ENCODE results near the gene STAMBP. TPM values are rescaled to one million over a fixed set of nuclear protein-coding genes. Genes with fewer than 3 reads are reported as not detected.
"Not testable (repeated sequence)": the region's sequence is repeated elsewhere in the genome, so short reads cannot be mapped to it uniquely, and the experiment has no call there.

STAMBP gene
- 53.2 TPM for polyA plus RNA-seq (2013, experiment 1 of 2)
- 52.9 TPM for polyA plus RNA-seq (2013, experiment 2 of 2)

DNA sequence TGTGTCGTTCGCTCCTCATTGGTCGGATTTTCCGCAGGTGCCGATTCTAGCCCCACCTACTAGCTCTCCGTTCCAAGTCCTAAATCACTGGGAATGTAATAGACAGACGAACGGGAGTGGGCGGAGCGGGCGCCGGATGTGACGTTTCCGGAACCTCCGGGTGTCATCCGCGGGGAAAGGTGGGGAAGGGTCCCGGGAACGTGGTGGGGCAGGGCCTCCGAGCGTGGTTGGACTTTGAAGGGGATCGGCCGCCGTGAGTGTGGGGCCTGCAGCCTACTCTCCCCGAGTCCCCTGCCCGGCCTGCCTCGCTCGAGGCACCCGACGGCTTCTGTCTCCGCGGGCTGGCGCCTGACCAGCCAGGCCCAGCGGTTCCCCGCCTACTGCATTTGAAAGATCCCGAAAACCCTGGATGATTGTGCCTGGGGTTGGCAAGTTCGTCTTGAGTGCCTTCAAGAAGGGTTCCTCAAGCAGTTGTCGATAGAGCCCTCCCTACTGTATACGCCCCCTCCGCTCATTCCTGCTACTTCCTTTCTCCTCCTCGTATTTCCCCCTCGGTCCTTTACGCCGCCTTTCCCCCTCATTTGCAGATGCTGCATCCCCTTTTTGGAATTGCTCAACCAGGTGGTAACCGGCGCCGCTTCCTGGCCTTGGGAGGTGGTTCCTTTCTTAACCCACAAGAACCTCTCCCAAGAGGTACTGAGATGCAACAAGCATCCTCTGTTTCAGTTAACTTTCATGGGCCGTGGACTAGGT, at the start of gene STAMBP:
Gene STAMBP, plus strand, starts transcription at position 144 of the 753 bp plus-strand sequence. CDS start 1,896 bp downstream, outside the sequence.
- Histone ChIP-seq H3K36me3 (replicated peaks in 1 of 2; ENCODE audit: control insufficient read depth in 2 of 2, insufficient read depth in 2 of 2, low read length in 2 of 2) (peaks cover 8 to 31% of the 10 kb centered on the region in 2 donors), H2BK120ac (ENCODE audit: low read depth, low read length) (no peak within 1 kb of the TSS), H2BK5ac (ENCODE audit: low read length) (peak within 1 kb of the TSS; percentile 45), H3K9me3 (replicated peaks in 1 of 2; ENCODE audit: control insufficient read depth in 2 of 2, insufficient read depth in 1 of 2, low read depth in 1 of 2, low read length in 2 of 2) (peaks cover 0 to 2% of the 10 kb centered on the region in 2 donors), H3K14ac (ENCODE audit: low read length) (no peak within 1 kb of the TSS), H3K4me3 (ENCODE audit: low read length in 2 of 2) (peak within 1 kb of the TSS; percentile 64 to 94), H2AK5ac (ENCODE audit: low read depth, low read length) (peak within 1 kb of the TSS; percentile 5), H3K9ac (ENCODE audit: low read depth, low read length, poor library complexity) (peak within 1 kb of the TSS; percentile 94), H2BK15ac (ENCODE audit: low read length) (no peak within 1 kb of the TSS), H3K4me2 (ENCODE audit: insufficient read depth, low read length, poor library complexity, severe bottlenecking) (peak within 1 kb of the TSS; percentile 89), H3K27ac (replicated peaks; ENCODE audit: low read length) (no peak within 1 kb of the TSS), H4K91ac (ENCODE audit: low read depth, low read length, poor library complexity) (no peak within 1 kb of the TSS), H3K4me1 (ENCODE audit: control insufficient read depth in 2 of 2, insufficient read depth in 1 of 2, low read depth in 1 of 2, low read length in 2 of 2) (peaks cover 1 to 9% of the 10 kb centered on the region in 2 donors), H3K79me1 (ENCODE audit: low read depth, low read length) (no peaks in the 10 kb centered on the region), H3K23ac (ENCODE audit: low read depth, low read length, poor library complexity) (peak within 1 kb of the TSS; percentile 77), H2BK12ac (ENCODE audit: low read length) (no peak within 1 kb of the TSS), H2AFZ (ENCODE audit: low read length) (peak within 1 kb of the TSS; percentile 91), H3K27me3 (ENCODE audit: control insufficient read depth in 3 of 3, insufficient read depth in 3 of 3, low read depth in 1 of 3, low read length in 3 of 3) (peaks cover 0 to 3% (median 0%) of the 10 kb centered on the region in 3 experiments), H3K18ac (ENCODE audit: low read length) (peak within 1 kb of the TSS; percentile 84), H3K4ac (ENCODE audit: low read length) (no peak within 1 kb of the TSS), H4K8ac (ENCODE audit: low read depth, low read length) (no peak within 1 kb of the TSS)
- peak; percentile 89 for DNase-seq (ENCODE audit: low spot score)
- no CpG with 5 or more reads among the region's 48 CpGs for WGBS, 2 donors (ENCODE audit: extremely low coverage in 2 of 2, insufficient read length in 2 of 2, insufficient replicate concordance in 1 of 2)

DNA sequence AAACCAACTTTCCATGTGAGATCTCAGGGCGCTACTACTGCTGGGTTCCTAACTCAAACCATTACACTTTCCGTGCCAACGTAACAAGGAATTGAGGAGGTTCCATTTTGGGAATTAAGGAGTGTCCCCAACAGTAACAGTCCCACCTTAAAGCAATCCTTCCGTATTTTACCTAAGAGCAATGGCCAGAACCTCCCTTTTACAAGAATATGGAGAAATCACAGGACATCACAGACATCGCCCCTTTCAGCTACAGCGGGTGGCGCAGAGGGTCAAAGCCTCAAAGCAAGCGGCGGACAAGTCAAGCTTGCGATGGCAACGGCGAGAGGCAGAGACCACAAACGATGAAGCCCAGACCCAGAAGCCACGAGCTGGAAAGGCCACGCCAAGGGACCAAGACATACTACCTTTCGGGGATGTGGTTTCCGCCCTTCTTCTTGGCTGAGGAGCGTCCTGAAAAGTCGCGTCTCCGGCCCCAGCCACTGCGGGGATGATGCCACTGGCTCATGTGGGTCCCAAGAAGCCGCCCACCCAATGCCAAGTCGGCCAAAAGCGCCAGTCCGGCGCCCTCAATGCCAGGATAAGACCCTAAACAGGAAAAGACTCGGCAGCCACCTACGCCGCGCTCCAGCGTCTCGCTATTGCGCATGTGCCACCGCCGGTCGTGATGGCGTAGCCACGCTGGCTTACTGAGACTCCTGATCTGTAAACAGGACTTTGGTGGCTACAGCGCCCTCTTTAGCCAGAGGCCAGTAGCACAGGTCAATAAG, 49.1 kb upstream of the STAMBP start, which contains the start of gene DUSP11:
Gene DUSP11, minus strand, starts transcription at position 637 of the 770 bp plus-strand sequence. Its CDS starts 129 bp downstream, at position 508.
- no peaks in the 10 kb centered on the region for H3K9me3 ChIP-seq (replicated peaks in 1 of 2; ENCODE audit: control insufficient read depth in 2 of 2, insufficient read depth in 1 of 2, low read depth in 1 of 2, low read length in 2 of 2)
- peaks cover 0 to 3% (median 0%) of the 10 kb centered on the region in 3 experiments for H3K27me3 ChIP-seq (ENCODE audit: control insufficient read depth in 3 of 3, insufficient read depth in 3 of 3, low read depth in 1 of 3, low read length in 3 of 3)
- H3K4me2 ChIP-seq (ENCODE audit: insufficient read depth, low read length, poor library complexity, severe bottlenecking): peak within 1 kb of the TSS; percentile 68
- H2BK120ac ChIP-seq (ENCODE audit: low read depth, low read length): no peak within 1 kb of the TSS
- H3K9ac ChIP-seq (ENCODE audit: low read depth, low read length, poor library complexity): peak within 1 kb of the TSS; percentile 91
- no peaks in the 10 kb centered on the region for H3K79me1 ChIP-seq (ENCODE audit: low read depth, low read length)
- WGBS, 2 donors (ENCODE audit: extremely low coverage in 2 of 2, insufficient read length in 2 of 2, insufficient replicate concordance in 1 of 2): no CpG with 5 or more reads among the region's 40 CpGs
- peak within 1 kb of the TSS; percentile 70 to 99 for H3K4me3 ChIP-seq (ENCODE audit: low read length in 2 of 2)
- peak within 1 kb of the TSS; percentile 98 for H3K18ac ChIP-seq (ENCODE audit: low read length)
- peak within 1 kb of the TSS; percentile 95 for H2AFZ ChIP-seq (ENCODE audit: low read length)
- DNase-seq (ENCODE audit: low spot score): peak; percentile 96
- no peak within 1 kb of the TSS for H4K8ac ChIP-seq (ENCODE audit: low read depth, low read length)
- no peak within 1 kb of the TSS for H2BK5ac ChIP-seq (ENCODE audit: low read length)
- peak within 1 kb of the TSS; percentile 87 for H3K23ac ChIP-seq (ENCODE audit: low read depth, low read length, poor library complexity)
- H3K27ac ChIP-seq (replicated peaks; ENCODE audit: low read length): no peak within 1 kb of the TSS
- peaks cover 4 to 30% of the 10 kb centered on the region in 2 donors for H3K36me3 ChIP-seq (replicated peaks in 1 of 2; ENCODE audit: control insufficient read depth in 2 of 2, insufficient read depth in 2 of 2, low read length in 2 of 2)
- H3K14ac ChIP-seq (ENCODE audit: low read length): peak within 1 kb of the TSS; percentile 25
- no peak within 1 kb of the TSS for H4K91ac ChIP-seq (ENCODE audit: low read depth, low read length, poor library complexity)
- no peak within 1 kb of the TSS for H2BK12ac ChIP-seq (ENCODE audit: low read length)
- H2AK5ac ChIP-seq (ENCODE audit: low read depth, low read length): no peak within 1 kb of the TSS
- H2BK15ac ChIP-seq (ENCODE audit: low read length): no peak within 1 kb of the TSS
- H3K4ac ChIP-seq (ENCODE audit: low read length): no peak within 1 kb of the TSS
- H3K4me1 ChIP-seq (ENCODE audit: control insufficient read depth in 2 of 2, insufficient read depth in 1 of 2, low read depth in 1 of 2, low read length in 2 of 2): peaks cover 0 to 1% of the 10 kb centered on the region in 2 donors

DNA sequence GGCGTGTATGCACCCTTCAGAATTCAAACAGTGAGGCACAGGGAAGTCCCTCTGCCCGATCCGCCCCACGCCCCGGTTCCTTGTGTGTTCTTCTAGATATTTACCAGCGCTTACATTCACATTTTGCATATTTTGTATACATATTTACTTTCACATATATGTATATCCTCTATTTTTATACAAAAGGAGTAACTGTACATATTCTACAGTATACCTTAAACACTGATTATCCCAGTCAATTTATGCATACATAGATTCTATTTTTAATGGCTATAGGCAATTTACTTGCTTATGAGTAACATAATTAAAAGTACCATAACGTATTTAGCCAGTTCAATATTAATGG, 48.6 kb upstream of the STAMBP start:
- peaks cover 0 to 3% (median 0%) of the 10 kb centered on the region in 3 experiments for H3K27me3 ChIP-seq (ENCODE audit: control insufficient read depth in 3 of 3, insufficient read depth in 3 of 3, low read depth in 1 of 3, low read length in 3 of 3)

DNA sequence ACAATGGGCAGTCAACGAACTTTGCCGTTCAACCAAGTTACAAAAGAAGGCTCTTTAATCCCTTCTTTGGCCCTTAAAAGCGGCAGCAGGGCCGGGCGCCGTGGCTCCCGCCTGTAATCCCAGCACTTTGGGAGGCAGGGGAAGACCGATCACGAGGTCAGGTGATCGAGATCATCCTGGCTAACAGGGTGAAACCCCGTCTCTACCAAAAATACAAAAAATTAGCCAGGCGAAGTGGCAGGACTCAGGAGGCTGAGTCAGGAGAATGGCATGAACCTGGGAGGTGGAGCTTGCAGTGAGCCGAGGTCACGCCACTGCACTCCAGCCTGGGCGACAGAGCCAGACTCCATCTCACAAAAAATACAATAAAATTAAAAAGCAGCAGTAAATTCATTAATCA, 45.4 kb upstream of the STAMBP start:
- peak overlapping the region; percentile 64 for H2AFZ ChIP-seq (ENCODE audit: low read length)
- H3K23ac ChIP-seq (ENCODE audit: low read depth, low read length, poor library complexity): not testable (repeated sequence)

More for the DNA sequence above, 48.6 kb upstream of the STAMBP start:
- Histone ChIP-seq H2AFZ (ENCODE audit: low read length) (peak overlapping the region; percentile 95), H3K79me1 (ENCODE audit: low read depth, low read length) (no peaks in the 10 kb centered on the region), H3K14ac (ENCODE audit: low read length) (no peak overlapping the region), H3K36me3 (replicated peaks in 1 of 2; ENCODE audit: control insufficient read depth in 2 of 2, insufficient read depth in 2 of 2, low read length in 2 of 2) (peaks cover 4 to 25% of the 10 kb centered on the region in 2 donors), H3K23ac (ENCODE audit: low read depth, low read length, poor library complexity) (peak overlapping the region; percentile 87), H3K4me3 (ENCODE audit: low read length in 2 of 2) (peak overlapping the region in 1 of 2 donors; percentile 70), H2BK15ac (ENCODE audit: low read length) (no peak overlapping the region), H3K9ac (ENCODE audit: low read depth, low read length, poor library complexity) (no peak overlapping the region), H3K4me2 (ENCODE audit: insufficient read depth, low read length, poor library complexity, severe bottlenecking) (no peak overlapping the region), H3K4me1 (ENCODE audit: control insufficient read depth in 2 of 2, insufficient read depth in 1 of 2, low read depth in 1 of 2, low read length in 2 of 2) (peaks cover 0 to 1% of the 10 kb centered on the region in 2 donors), H4K8ac (ENCODE audit: low read depth, low read length) (no peak overlapping the region), H3K27ac (replicated peaks; ENCODE audit: low read length) (no peak overlapping the region), H2BK12ac (ENCODE audit: low read length) (no peak overlapping the region), H3K9me3 (replicated peaks in 1 of 2; ENCODE audit: control insufficient read depth in 2 of 2, insufficient read depth in 1 of 2, low read depth in 1 of 2, low read length in 2 of 2) (no peaks in the 10 kb centered on the region), H2BK5ac (ENCODE audit: low read length) (no peak overlapping the region), H2BK120ac (ENCODE audit: low read depth, low read length) (no peak overlapping the region), H3K18ac (ENCODE audit: low read length) (no peak overlapping the region), H3K4ac (ENCODE audit: low read length) (no peak overlapping the region), H2AK5ac (ENCODE audit: low read depth, low read length) (no peak overlapping the region), H4K91ac (ENCODE audit: low read depth, low read length, poor library complexity) (no peak overlapping the region)
- WGBS, 2 donors (ENCODE audit: extremely low coverage in 2 of 2, insufficient read length in 2 of 2, insufficient replicate concordance in 1 of 2): no CpG with 5 or more reads among the region's 7 CpGs
- no peak for DNase-seq (ENCODE audit: low spot score)

More for the DNA sequence above, 45.4 kb upstream of the STAMBP start:
- not testable (repeated sequence) for H2BK15ac ChIP-seq (ENCODE audit: low read length); H3K14ac ChIP-seq (ENCODE audit: low read length); H3K4ac ChIP-seq (ENCODE audit: low read length); H3K27me3 ChIP-seq (ENCODE audit: control insufficient read depth in 3 of 3, insufficient read depth in 3 of 3, low read depth in 1 of 3, low read length in 3 of 3); H2AK5ac ChIP-seq (ENCODE audit: low read depth, low read length); H4K91ac ChIP-seq (ENCODE audit: low read depth, low read length, poor library complexity); H3K9ac ChIP-seq (ENCODE audit: low read depth, low read length, poor library complexity); H3K79me1 ChIP-seq (ENCODE audit: low read depth, low read length); DNase-seq (ENCODE audit: low spot score); H2BK12ac ChIP-seq (ENCODE audit: low read length); H3K18ac ChIP-seq (ENCODE audit: low read length); H3K36me3 ChIP-seq (replicated peaks in 1 of 2; ENCODE audit: control insufficient read depth in 2 of 2, insufficient read depth in 2 of 2, low read length in 2 of 2); H4K8ac ChIP-seq (ENCODE audit: low read depth, low read length); H3K27ac ChIP-seq (replicated peaks; ENCODE audit: low read length); H2BK120ac ChIP-seq (ENCODE audit: low read depth, low read length); H2BK5ac ChIP-seq (ENCODE audit: low read length); H3K4me1 ChIP-seq (ENCODE audit: control insufficient read depth in 2 of 2, insufficient read depth in 1 of 2, low read depth in 1 of 2, low read length in 2 of 2); H3K4me2 ChIP-seq (ENCODE audit: insufficient read depth, low read length, poor library complexity, severe bottlenecking); H3K4me3 ChIP-seq (ENCODE audit: low read length in 2 of 2); H3K9me3 ChIP-seq (replicated peaks in 1 of 2; ENCODE audit: control insufficient read depth in 2 of 2, insufficient read depth in 1 of 2, low read depth in 1 of 2, low read length in 2 of 2)
- WGBS, 2 donors (ENCODE audit: extremely low coverage in 2 of 2, insufficient read length in 2 of 2, insufficient replicate concordance in 1 of 2): no CpG with 5 or more reads among the region's 15 CpGs

Measured in neuronal stem cell (in vitro differentiated cells).